Measurements from ENCODE around the gene DNAJC5G. TPM values are rescaled to one million over a fixed set of nuclear protein-coding genes. Genes with fewer than 3 reads are reported as not detected.
A peak's percentile ranks its signal among the peaks of the same experiment; 100 is the strongest.

The DNAJC5G gene, protein sequence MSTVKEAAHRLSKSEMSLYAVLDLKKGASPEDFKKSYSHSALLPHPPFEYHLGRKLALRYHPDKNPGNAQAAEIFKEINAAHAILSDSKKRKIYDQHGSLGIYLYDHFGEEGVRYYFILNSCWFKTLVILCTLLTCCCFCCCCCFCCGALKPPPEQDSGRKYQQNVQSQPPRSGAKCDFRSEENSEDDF
- polyA plus RNA-seq: not detected

DNA sequence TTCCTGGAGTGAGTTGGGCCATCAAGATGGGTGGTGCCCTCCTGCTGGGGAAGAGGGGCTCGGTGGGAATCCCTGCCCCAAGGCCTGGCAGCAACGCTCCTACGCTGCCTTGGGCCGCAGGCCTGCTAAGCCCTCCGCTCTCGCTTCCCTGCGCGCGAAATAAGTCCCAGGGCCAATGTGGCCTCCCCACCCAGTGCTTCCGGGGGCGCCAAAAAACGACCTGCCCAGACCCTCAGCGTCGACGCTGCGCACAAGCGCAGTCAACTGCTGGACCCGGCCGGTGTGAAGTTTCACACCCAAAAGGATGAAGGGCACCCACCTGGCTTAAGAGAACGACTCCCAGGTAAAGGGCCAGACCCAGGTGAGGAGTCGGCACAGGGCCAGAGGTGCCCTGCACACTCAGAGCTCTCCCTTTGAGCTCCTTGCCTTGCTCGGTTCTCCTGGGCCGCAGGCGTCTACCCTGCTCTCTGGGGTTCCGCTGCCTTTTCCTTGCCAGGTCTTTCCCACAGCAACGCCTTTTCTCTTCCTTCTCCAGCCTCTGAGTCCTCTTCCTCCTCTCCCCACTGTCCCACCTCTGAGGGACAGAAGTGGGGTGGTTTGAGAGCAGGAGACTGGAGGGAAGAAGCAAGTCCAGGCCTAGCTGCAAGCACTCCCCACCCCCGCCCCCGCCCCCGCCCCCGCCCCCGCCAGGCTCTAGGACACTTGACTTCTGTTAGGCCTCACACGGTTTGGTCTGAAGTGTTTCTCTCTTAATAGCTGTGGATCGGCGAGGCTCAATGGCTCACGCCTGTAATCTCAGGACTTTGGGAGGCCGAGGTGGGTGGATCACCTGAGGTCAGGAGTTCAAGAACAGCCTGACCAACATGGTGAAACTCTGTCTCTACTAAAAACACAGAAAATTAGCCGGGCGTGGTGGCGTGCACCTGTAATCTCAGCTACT lies at the start of gene DNAJC5G:
Gene DNAJC5G, plus strand, starts transcription at position 223 of the 940 bp plus-strand sequence. CDS start 1,296 bp downstream, outside the sequence.
- Mint-ChIP-seq H3K27ac (no peak within 1 kb of the TSS), H3K9me3 (peaks cover 0 to 1% (median 0%) of the 10 kb centered on the region in 6 donors), H3K27me3 (ENCODE audit: low read depth in 3 of 3) (peaks cover 2 to 13% (median 4%) of the 10 kb centered on the region in 3 donors), H3K4me1 (no peaks in the 10 kb centered on the region), H3K36me3 (no peaks in the 10 kb centered on the region), H3K4me3 (no peak within 1 kb of the TSS)
- DNase-seq: no peak

DNA sequence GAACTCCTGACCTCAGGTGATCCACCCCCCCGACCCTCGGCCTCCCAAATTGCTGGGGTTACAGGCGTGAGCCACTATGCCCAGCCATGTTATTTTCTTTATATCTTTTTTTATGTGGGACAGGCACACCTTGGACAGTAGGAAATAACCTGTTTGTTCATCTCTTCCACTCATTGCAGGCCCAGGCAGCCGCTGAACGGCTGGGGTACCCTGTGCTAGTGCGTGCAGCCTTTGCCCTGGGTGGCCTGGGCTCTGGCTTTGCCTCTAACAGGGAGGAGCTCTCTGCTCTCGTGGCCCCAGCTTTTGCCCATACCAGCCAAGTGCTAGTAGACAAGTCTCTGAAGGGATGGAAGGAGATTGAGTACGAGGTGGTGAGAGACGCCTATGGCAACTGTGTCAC lies 49.7 kb upstream of the DNAJC5G start:
- no peaks in the 10 kb centered on the region for H3K4me1 Mint-ChIP-seq
- H3K9me3 Mint-ChIP-seq: no peaks in the 10 kb centered on the region
- no peak overlapping the region for H3K4me3 Mint-ChIP-seq
- H3K27me3 Mint-ChIP-seq (ENCODE audit: low read depth in 3 of 3): no peaks in the 10 kb centered on the region
- H3K36me3 Mint-ChIP-seq: peaks cover 7 to 46% (median 13%) of the 10 kb centered on the region in 3 donors
- peak overlapping the region in 1 of 6 donors; percentile 39 for H3K27ac Mint-ChIP-seq
- DNase-seq: no peak

DNA sequence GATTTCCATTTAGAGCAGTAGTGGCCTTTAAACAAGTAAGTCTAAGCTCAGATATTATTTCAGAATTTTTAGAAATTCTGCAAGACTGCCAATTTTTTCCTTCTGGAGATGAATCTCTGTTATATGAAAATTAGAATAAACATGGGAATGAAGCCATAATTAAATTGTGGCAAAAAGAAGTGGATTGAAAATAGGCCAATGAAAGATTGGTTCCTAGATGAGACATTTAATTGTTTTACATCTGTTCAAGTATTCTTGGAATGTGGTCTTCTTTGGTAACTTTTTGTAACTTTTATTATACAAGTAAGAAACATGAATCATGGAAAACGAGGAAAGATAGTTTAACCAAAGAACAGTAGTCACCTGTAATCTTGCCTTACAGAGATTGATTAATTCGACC lies 47.7 kb upstream of the DNAJC5G start:
- no peak for DNase-seq
- Mint-ChIP-seq H3K4me3 (no peak overlapping the region), H3K4me1 (no peaks in the 10 kb centered on the region), H3K27ac (no peak overlapping the region), H3K27me3 (ENCODE audit: low read depth in 3 of 3) (no peaks in the 10 kb centered on the region), H3K36me3 (peaks cover 11 to 48% (median 12%) of the 10 kb centered on the region in 3 donors), H3K9me3 (no peaks in the 10 kb centered on the region)

GRCh38 chr2:27231921-27232320 lies 43.3 kb upstream of the DNAJC5G start:
- Mint-ChIP-seq H3K27ac (no peak overlapping the region), H3K27me3 (ENCODE audit: low read depth in 3 of 3) (peaks cover 0 to 3% (median 0%) of the 10 kb centered on the region in 3 donors), H3K36me3 (peaks cover 32 to 64% (median 34%) of the 10 kb centered on the region in 3 donors), H3K4me1 (no peaks in the 10 kb centered on the region), H3K4me3 (no peak overlapping the region), H3K9me3 (no peaks in the 10 kb centered on the region)
- no peak for DNase-seq

DNA sequence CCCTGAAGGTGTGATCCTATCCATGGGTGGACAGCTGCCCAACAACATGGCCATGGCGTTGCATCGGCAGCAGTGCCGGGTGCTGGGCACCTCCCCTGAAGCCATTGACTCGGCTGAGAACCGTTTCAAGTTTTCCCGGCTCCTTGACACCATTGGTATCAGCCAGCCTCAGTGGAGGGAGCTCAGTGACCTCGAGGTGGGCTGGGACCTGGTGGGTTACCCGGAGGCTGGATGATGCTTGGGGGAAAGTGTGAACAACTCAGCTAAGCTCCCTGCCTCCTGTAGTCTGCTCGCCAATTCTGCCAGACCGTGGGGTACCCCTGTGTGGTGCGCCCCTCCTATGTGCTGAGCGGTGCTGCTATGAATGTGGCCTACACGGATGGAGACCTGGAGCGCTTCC lies 41.9 kb upstream of the DNAJC5G start:
- H3K27me3 Mint-ChIP-seq (ENCODE audit: low read depth in 3 of 3): peaks cover 0 to 3% (median 0%) of the 10 kb centered on the region in 3 donors
- peaks cover 28 to 61% (median 33%) of the 10 kb centered on the region in 3 donors for H3K36me3 Mint-ChIP-seq
- no peaks in the 10 kb centered on the region for H3K4me1 Mint-ChIP-seq
- no peak overlapping the region for H3K27ac Mint-ChIP-seq
- H3K9me3 Mint-ChIP-seq: no peaks in the 10 kb centered on the region
- no peak overlapping the region for H3K4me3 Mint-ChIP-seq
- DNase-seq: no peak

DNA sequence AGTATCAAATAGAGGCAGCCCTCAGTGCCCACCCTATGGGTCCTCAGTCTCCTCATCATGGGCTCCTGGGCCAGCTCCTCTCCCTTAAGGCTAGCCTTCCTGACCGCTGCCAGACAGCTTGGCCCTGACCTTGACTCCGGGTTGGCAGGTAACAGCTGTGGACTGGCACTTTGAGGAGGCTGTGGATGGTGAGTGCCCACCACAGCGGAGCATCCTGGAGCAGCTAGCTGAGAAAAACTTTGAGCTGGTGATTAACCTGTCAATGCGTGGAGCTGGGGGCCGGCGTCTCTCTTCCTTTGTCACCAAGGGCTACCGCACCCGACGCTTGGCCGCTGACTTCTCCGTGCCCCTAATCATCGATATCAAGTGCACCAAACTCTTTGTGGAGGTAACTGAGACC lies 39.1 kb upstream of the DNAJC5G start:
- Mint-ChIP-seq H3K9me3 (no peaks in the 10 kb centered on the region), H3K36me3 (peaks cover 36 to 74% (median 45%) of the 10 kb centered on the region in 3 donors), H3K4me3 (no peak overlapping the region), H3K4me1 (no peaks in the 10 kb centered on the region), H3K27ac (no peak overlapping the region), H3K27me3 (ENCODE audit: low read depth in 3 of 3) (peaks cover 0 to 3% (median 2%) of the 10 kb centered on the region in 3 donors)
- DNase-seq: no peak

- Mint-ChIP-seq H3K27ac (no peak overlapping the region), H3K4me1 (no peaks in the 10 kb centered on the region)
Observed at GRCh38 chr2:27236626-27237025, 38.6 kb upstream of the DNAJC5G start.

DNA sequence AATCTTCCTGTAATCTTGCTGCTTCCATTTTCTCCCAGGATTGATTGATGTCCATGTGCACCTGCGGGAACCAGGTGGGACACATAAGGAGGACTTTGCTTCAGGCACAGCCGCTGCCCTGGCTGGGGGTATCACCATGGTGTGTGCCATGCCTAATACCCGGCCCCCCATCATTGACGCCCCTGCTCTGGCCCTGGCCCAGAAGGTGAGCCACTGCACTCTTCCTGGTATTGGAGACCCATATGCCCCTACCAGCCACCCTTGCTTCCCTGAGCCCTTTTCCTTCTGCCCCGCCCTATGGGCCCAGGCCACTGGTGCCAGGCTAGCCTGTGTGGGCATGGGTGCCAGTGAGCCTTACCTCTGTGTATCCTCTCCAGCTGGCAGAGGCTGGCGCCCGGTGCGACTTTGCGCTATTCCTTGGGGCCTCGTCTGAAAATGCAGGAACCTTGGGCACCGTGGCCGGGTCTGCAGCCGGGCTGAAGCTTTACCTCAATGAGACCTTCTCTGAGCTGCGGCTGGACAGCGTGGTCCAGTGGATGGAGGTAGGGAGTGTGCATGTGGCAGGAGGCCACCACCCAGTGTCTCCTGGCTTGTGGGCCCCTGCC lies 37.8 kb upstream of the DNAJC5G start:
- no peak for DNase-seq
- no peak overlapping the region for H3K27ac Mint-ChIP-seq
- H3K9me3 Mint-ChIP-seq: no peaks in the 10 kb centered on the region
- H3K4me1 Mint-ChIP-seq: no peaks in the 10 kb centered on the region
- peaks cover 0 to 3% (median 2%) of the 10 kb centered on the region in 3 donors for H3K27me3 Mint-ChIP-seq (ENCODE audit: low read depth in 3 of 3)
- H3K36me3 Mint-ChIP-seq: peaks cover 35 to 69% (median 41%) of the 10 kb centered on the region in 3 donors
- H3K4me3 Mint-ChIP-seq: no peak overlapping the region

More at GRCh38 chr2:27236626-27237025, 38.6 kb upstream of the DNAJC5G start:
- Mint-ChIP-seq H3K36me3 (peaks cover 36 to 74% (median 45%) of the 10 kb centered on the region in 3 donors), H3K27me3 (ENCODE audit: low read depth in 3 of 3) (peaks cover 0 to 3% (median 2%) of the 10 kb centered on the region in 3 donors), H3K4me3 (no peak overlapping the region), H3K9me3 (no peaks in the 10 kb centered on the region)
- DNase-seq: no peak

DNA sequence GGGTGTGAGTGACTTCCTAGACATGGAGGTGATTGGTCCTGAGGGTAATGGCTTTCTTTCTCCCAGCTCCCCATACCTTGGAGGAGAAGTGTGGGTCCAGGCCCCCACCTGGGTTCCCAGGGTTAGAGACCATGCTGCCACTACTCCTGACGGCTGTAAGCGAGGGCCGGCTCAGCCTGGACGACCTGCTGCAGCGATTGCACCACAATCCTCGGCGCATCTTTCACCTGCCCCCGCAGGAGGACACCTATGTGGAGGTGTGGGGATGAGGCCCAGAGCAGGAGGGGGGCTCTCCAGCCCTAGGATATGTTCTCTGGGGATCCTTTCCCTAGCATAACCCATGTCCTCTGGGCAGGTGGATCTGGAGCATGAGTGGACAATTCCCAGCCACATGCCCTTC lies 36.3 kb upstream of the DNAJC5G start:
- H3K9me3 Mint-ChIP-seq: no peaks in the 10 kb centered on the region
- H3K36me3 Mint-ChIP-seq: peaks cover 24 to 60% (median 29%) of the 10 kb centered on the region in 3 donors
- H3K27me3 Mint-ChIP-seq (ENCODE audit: low read depth in 3 of 3): peaks cover 0 to 2% (median 1%) of the 10 kb centered on the region in 3 donors
- no peak overlapping the region for H3K27ac Mint-ChIP-seq
- no peak overlapping the region for H3K4me3 Mint-ChIP-seq
- H3K4me1 Mint-ChIP-seq: no peaks in the 10 kb centered on the region
- DNase-seq: no peak

- no peak for DNase-seq
- Mint-ChIP-seq H3K27ac (no peak overlapping the region), H3K4me1 (no peaks in the 10 kb centered on the region), H3K4me3 (no peak overlapping the region), H3K27me3 (ENCODE audit: low read depth in 3 of 3) (peaks cover 0 to 2% (median 0%) of the 10 kb centered on the region in 3 donors), H3K36me3 (peaks cover 16 to 50% (median 19%) of the 10 kb centered on the region in 3 donors), H3K9me3 (no peaks in the 10 kb centered on the region)
Observed at GRCh38 chr2:27240406-27240805, 34.8 kb upstream of the DNAJC5G start.

DNA sequence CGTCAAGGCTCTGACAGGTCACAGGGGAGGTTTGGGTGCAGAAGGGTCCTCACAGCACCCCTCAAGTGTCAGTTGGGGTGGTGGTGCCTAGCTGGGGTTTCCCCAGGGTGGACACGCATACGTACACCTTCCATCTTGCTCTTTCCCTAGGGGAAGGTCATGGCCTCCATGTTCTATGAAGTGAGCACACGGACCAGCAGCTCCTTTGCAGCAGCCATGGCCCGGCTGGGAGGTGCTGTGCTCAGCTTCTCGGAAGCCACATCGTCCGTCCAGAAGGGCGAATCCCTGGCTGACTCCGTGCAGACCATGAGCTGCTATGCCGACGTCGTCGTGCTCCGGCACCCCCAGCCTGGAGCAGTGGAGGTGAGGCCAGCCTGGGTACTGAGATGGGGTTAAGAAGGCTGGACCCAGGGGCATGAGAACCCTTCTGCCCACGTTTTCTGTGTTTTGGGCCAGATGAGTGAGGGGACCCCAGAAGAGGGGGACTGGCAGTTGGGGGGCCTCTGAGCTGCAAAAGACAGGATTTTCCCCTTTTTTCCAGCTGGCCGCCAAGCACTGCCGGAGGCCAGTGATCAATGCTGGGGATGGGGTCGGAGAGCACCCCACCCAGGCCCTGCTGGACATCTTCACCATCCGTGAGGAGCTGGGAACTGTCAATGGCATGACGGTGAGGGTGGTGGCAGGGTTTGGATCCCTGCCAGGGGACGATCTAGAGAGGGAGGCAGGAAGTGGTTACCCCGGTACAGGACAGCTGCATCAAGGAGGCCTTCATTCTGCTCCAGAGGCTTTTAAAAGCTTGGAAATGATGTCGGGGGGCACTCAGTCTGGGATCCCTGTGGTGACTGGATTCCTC lies 33.2 kb upstream of the DNAJC5G start:
- no peak for DNase-seq
- no peaks in the 10 kb centered on the region for H3K4me1 Mint-ChIP-seq
- peak overlapping the region in 1 of 6 donors; percentile 34 for H3K27ac Mint-ChIP-seq
- no peaks in the 10 kb centered on the region for H3K9me3 Mint-ChIP-seq
- peaks cover 0 to 2% (median 0%) of the 10 kb centered on the region in 3 donors for H3K27me3 Mint-ChIP-seq (ENCODE audit: low read depth in 3 of 3)
- H3K4me3 Mint-ChIP-seq: no peak overlapping the region
- H3K36me3 Mint-ChIP-seq: peaks cover 11 to 37% (median 16%) of the 10 kb centered on the region in 3 donors

DNA sequence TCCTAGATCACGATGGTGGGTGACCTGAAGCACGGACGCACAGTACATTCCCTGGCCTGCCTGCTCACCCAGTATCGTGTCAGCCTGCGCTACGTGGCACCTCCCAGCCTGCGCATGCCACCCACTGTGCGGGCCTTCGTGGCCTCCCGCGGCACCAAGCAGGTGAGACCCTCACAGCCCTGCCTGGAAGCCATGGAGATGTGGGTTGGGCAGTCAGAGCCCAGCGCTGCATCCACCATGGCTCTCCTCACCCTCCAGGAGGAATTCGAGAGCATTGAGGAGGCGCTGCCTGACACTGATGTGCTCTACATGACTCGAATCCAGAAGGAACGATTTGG lies 32.6 kb upstream of the DNAJC5G start:
- Mint-ChIP-seq H3K4me1 (no peaks in the 10 kb centered on the region), H3K36me3 (peaks cover 11 to 31% (median 11%) of the 10 kb centered on the region in 3 donors), H3K9me3 (no peaks in the 10 kb centered on the region), H3K27ac (no peak overlapping the region), H3K27me3 (ENCODE audit: low read depth in 3 of 3) (peaks cover 0 to 2% (median 0%) of the 10 kb centered on the region in 3 donors), H3K4me3 (no peak overlapping the region)
- DNase-seq: no peak

Measured in immature natural killer cell (primary cell).